Activated CD8-positive, alpha-beta memory T cell treated with anti-CD3 and anti-CD28 coated beads, Interleukin-2, amount 10 ng/mL, durations not matched to agents 7 days and 5 days (primary cell): ENCODE data around the gene KLF1. TPM values are rescaled to one million over a fixed set of nuclear protein-coding genes. Genes with fewer than 3 reads are reported as not detected.

ENCODE experiments used
- ATAC-seq: fragments of 150-1000 bp; cut with Tn5 transposase; one replicate; pipeline ENCODE4 v1.10.0; 2021; ENCODE audit warnings: moderate library complexity
- CTCF ChIA-PET: fragments of 350-600 bp; sonication (Branson Sonifier 250); formaldehyde crosslinking; loops from one replicate; lab custom pipeline; 2021; ENCODE audit warnings: antibody characterized with exemption; lab: Charles Lee
- DNase-seq: peaks from one replicate; pipeline ENCODE4 v3.0.0-alpha.2; 2020
- H3K27ac Mint-ChIP-seq: one replicate; pipeline ENCODE4 v1.8.0; 2021; ENCODE audit warnings: mild to moderate bottlenecking, mixed read lengths
- H3K27me3 Mint-ChIP-seq: one replicate; pipeline ENCODE4 v1.8.0; 2021; ENCODE audit warnings: mixed read lengths
- H3K36me3 Mint-ChIP-seq: one replicate; pipeline ENCODE4 v1.8.0; 2021; ENCODE audit warnings: mild to moderate bottlenecking, mixed read lengths
- H3K4me1 Mint-ChIP-seq: one replicate; pipeline ENCODE4 v1.8.0; 2021; ENCODE audit warnings: mixed read lengths
- H3K4me3 Mint-ChIP-seq: one replicate; pipeline ENCODE4 v1.8.0; 2021; ENCODE audit warnings: mild to moderate bottlenecking, moderate library complexity, mixed read lengths
- H3K9me3 Mint-ChIP-seq: one replicate; pipeline ENCODE4 v1.8.0; 2022; ENCODE audit warnings: low read depth, mixed read lengths
- microRNA-seq: library from miRNA; unstranded; fragments of <30 nt; microRNA quantifications from one replicate; pipeline ENCODE4 v1.2.0, GENCODE V29; 2022
- total RNA-seq, 2 experiments: library from RNA; stranded (reverse); gene quantifications; one replicate each; pipeline ENCODE4 v1.2.3, GENCODE V29; 2021

The KLF1 gene
- total RNA-seq, 2 experiments from 2014 or later = 0.29 to 0.45 TPM

DNA sequence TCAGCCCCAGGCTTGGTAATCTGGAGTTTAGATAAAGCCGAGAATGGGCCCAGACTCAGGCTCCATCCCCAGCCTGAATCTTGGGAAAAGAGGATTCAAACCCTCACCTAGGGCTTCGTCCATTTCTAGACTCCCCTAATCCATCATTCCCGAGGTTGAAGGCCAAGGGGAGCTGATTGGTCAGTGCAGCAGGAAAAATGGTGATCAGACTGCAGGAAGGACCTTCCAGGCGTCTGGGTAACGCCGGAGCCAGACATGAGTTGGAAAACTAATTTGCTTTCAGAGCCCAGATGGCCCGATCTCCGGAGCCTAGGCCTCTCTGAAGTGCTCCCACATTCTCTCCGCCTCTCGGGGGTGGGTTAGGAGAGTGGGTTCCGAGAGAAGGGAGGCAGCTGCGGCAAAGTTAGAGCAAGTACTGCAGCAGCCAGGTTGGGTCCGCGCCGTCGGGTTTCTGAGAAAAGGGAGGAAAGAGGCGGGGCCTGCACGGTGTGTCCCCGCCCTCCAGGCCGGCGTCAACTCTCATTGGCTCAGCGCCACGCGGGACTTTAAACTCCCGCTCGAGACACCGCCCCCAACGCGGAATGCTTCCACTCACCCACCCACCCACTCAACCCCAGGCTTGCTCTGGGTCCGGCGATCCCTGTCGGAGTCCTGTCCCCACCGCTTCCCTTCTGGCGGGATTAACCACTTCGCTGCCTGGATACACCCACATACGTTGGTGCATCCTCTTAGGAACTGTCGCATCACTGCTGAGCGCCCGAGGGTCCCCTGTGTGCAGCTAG lies 51.8 kb downstream of the KLF1 start:
- Mint-ChIP-seq H3K36me3 (no peaks in the 10 kb centered on the region), H3K27ac (no peak overlapping the region), H3K9me3 (no peaks in the 10 kb centered on the region), H3K4me3 (no peak overlapping the region), H3K27me3 (peaks cover 83% of the 10 kb centered on the region), H3K4me1 (peaks cover 22% of the 10 kb centered on the region)
- CTCF ChIA-PET = interaction anchor here (0.6 to 2.4 kb wide), 7 partner anchors 12 to 101 kb away, joined by 3 to 18 read pairs (median 6); partner anchors contain the start of genes RNASEH2A and TRIR
- DNase-seq = no peak
- no peak for ATAC-seq

DNA sequence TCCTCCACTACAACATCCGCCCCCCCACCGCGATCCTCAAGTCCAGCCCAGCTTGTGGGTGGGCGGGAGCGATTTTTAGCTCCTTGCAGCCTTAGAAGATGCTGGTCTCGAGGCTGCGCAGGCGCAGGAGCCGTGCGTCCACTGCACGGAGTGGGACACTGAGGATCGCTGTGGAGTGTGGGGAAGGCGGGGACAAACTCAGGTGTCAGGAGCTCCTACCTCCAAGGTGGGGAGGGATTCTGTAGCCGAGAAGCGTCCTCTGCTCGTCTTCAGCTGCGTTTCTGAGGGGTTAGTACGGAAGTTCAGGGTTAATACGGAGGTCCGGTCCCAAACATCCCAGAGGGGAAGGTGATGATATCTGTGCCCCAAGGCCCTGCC lies 52.4 kb downstream of the KLF1 start, which contains the start of gene RTBDN:
RTBDN (minus strand) TSS at position 14 of the 378 bp plus-strand sequence. CDS start 4,600 bp downstream, outside the sequence.
- Mint-ChIP-seq H3K27me3 (peaks cover 83% of the 10 kb centered on the region), H3K4me1 (peaks cover 22% of the 10 kb centered on the region), H3K36me3 (no peaks in the 10 kb centered on the region), H3K9me3 (no peaks in the 10 kb centered on the region), H3K4me3 (no peak within 1 kb of the TSS), H3K27ac (no peak within 1 kb of the TSS)
- ATAC-seq (no peak), DNase-seq (no peak)
- CTCF ChIA-PET = interaction anchor here (0.6 to 2.2 kb wide), 7 partner anchors 13 to 100 kb away, joined by 3 to 9 read pairs (median 4); partner anchors contain the start of genes RNASEH2A and TRIR

Small RNAs within 50 kb of the gene (microRNA-seq; reads per million reads assigned to microRNA genes)
- gene MIR5695 (not detected), gene MIR6794 (not detected)

Other genes with a start within 250 kb of the KLF1 start
- 100 to 1,000 TPM; 102 to 118 TPM for gene MAN2B1, start 220.5 kb downstream of the KLF1 start, total RNA-seq
- gene WDR83, start 220.4 kb downstream of the KLF1 start, total RNA-seq = 10 to 100 TPM; 21.4 to 22.0 TPM
- gene DHPS, start 205.3 kb downstream of the KLF1 start, total RNA-seq = 100 to 1,000 TPM; 106 to 111 TPM
- not detected for gene GNG14, start 199.2 kb downstream of the KLF1 start, total RNA-seq
- gene FBXW9, start 190.6 kb downstream of the KLF1 start, total RNA-seq = 1 to 10 TPM; 5.2 to 6.3 TPM
- gene TNPO2, start 163.3 kb downstream of the KLF1 start, total RNA-seq = 100 to 1,000 TPM; 101 to 104 TPM
- gene TRIR, start 152.5 kb downstream of the KLF1 start, total RNA-seq = 100 to 1,000 TPM; 195 to 239 TPM
- 10 to 100 TPM; 68.6 to 84.1 TPM for gene GET3, start 149.7 kb downstream of the KLF1 start, total RNA-seq
- gene BEST2, start 135.4 kb downstream of the KLF1 start, total RNA-seq = not detected
- gene HOOK2, start 111.6 kb downstream of the KLF1 start, total RNA-seq = 10 to 100 TPM; 16.6 to 18.2 TPM
- gene JUNB, start 95.7 kb downstream of the KLF1 start, total RNA-seq = 100 to 1,000 TPM; 142 to 191 TPM
- gene PRDX2, start 85.4 kb downstream of the KLF1 start, total RNA-seq = 100 to 1,000 TPM; 168 to 218 TPM
- 10 to 100 TPM; 27.9 to 29.8 TPM for gene THSD8, start 85.1 kb downstream of the KLF1 start, total RNA-seq
- 10 to 100 TPM; 53.4 to 58.8 TPM for gene RNASEH2A, start 80.6 kb downstream of the KLF1 start, total RNA-seq
- not detected for gene RTBDN, start 52.6 kb downstream of the KLF1 start, total RNA-seq
- gene MAST1, start 48.7 kb downstream of the KLF1 start, total RNA-seq = 1 to 10 TPM in 1 of 2 experiments, under 1 TPM in 1; 0.67 to 2.5 TPM
- gene DNASE2, start 5.8 kb downstream of the KLF1 start, total RNA-seq = 10 to 100 TPM; 32.5 to 34.1 TPM
- 10 to 100 TPM; 38.7 to 46.1 TPM for gene GCDH, start 4.0 kb upstream of the KLF1 start, total RNA-seq
- 1 to 10 TPM; 2.2 to 2.5 TPM for gene SYCE2, start 32.1 kb upstream of the KLF1 start, total RNA-seq
- gene FARSA, start 46.5 kb upstream of the KLF1 start, total RNA-seq = 100 to 1,000 TPM in 1 of 2 experiments, 10 to 100 TPM in 1; 96.6 to 131 TPM
- 100 to 1,000 TPM; 745 to 898 TPM for gene CALR, start 51.4 kb upstream of the KLF1 start, total RNA-seq
- 100 to 1,000 TPM; 164 to 168 TPM for gene RAD23A, start 58.7 kb upstream of the KLF1 start, total RNA-seq
- gene GADD45GIP1, start 70.0 kb upstream of the KLF1 start, total RNA-seq = 10 to 100 TPM; 23.9 to 24.9 TPM
- gene DAND5, start 82.4 kb upstream of the KLF1 start, total RNA-seq = under 1 TPM; 0.21 to 0.26 TPM
- gene NFIX, start 108.3 kb upstream of the KLF1 start, total RNA-seq = under 1 TPM; 0.21 to 0.32 TPM
- under 1 TPM; 0.49 to 0.64 TPM for gene LYL1, start 215.7 kb upstream of the KLF1 start, total RNA-seq
- 10 to 100 TPM; 43.2 to 50.2 TPM for gene TRMT1, start 229.5 kb upstream of the KLF1 start, total RNA-seq
- 10 to 100 TPM; 82.2 to 96.0 TPM for gene NACC1, start 231.1 kb upstream of the KLF1 start, total RNA-seq